Hepatocyte (in vitro differentiated cells): ENCODE results near the gene TNFSF4. TPM values are rescaled to one million over a fixed set of nuclear protein-coding genes. Genes with fewer than 3 reads are reported as not detected.

Experiments
- DNase-seq: peaks from one replicate; pipeline ENCODE4 v3.0.0-alpha.2; 2016; ENCODE audit warnings: low spot score
- H2AFZ ChIP-seq: fragments of 200-600 bp; sonication (generic); 2 replicates; pipeline ENCODE4 v1.6.0; 2016; ENCODE audit warnings: antibody characterized with exemption, mild to moderate bottlenecking
- H3K27ac ChIP-seq: fragments of 200-600 bp; sonication (generic); 2 replicates; pipeline ENCODE4 v1.5.1; 2016; ENCODE audit warnings: mild to moderate bottlenecking
- H3K27me3 ChIP-seq: fragments of 200-600 bp; sonication (generic); 2 replicates; pipeline ENCODE4 v1.6.1; 2016
- H3K36me3 ChIP-seq: fragments of 200-600 bp; sonication (generic); replicated peaks from 2 replicates; pipeline ENCODE4 v1.5.1; 2016; ENCODE audit warnings: low read depth; ENCODE audit not compliant: insufficient read depth
- H3K4me1 ChIP-seq: fragments of 200-600 bp; sonication (generic); 2 replicates; pipeline ENCODE4 v1.5.1; 2016; ENCODE audit warnings: mild to moderate bottlenecking, moderate library complexity; ENCODE audit not compliant: insufficient read depth
- H3K4me2 ChIP-seq: fragments of 200-600 bp; sonication (generic); 2 replicates; pipeline ENCODE4 v1.6.0; 2016
- H3K4me3 ChIP-seq: fragments of 200-600 bp; sonication (generic); 2 replicates; pipeline ENCODE4 v1.5.1; 2016; ENCODE audit warnings: mild to moderate bottlenecking
- H3K79me2 ChIP-seq: fragments of 200-600 bp; sonication (generic); 2 replicates; pipeline ENCODE4 v1.6.0; 2017; ENCODE audit warnings: mild to moderate bottlenecking
- H3K9me2 ChIP-seq: fragments of 200-600 bp; sonication (generic); replicated peaks from 2 replicates; pipeline ENCODE4 v1.6.0; 2017; ENCODE audit warnings: mild to moderate bottlenecking; ENCODE audit not compliant: insufficient read depth
- H3K9me3 ChIP-seq: fragments of 200-600 bp; sonication (generic); 2 replicates; pipeline ENCODE4 v1.5.1; 2016; ENCODE audit warnings: low read depth, mild to moderate bottlenecking
- H4K20me1 ChIP-seq: fragments of 200-600 bp; sonication (generic); 2 replicates; pipeline ENCODE4 v1.6.0; 2016; ENCODE audit warnings: mild to moderate bottlenecking; ENCODE audit not compliant: insufficient read depth, poor library complexity, severe bottlenecking
- CTCF ChIP-seq: fragments of 200-600 bp; sonication (generic); IDR thresholded peaks from 2 replicates; pipeline ENCODE4 v1.5.1; 2016; ENCODE audit warnings: antibody characterized with exemption, mild to moderate bottlenecking; ENCODE audit not compliant: poor library complexity
- EZH2 ChIP-seq: fragments of 200-600 bp; sonication (generic); IDR thresholded peaks from 2 replicates; pipeline ENCODE4 v1.6.1; 2016; ENCODE audit warnings: antibody characterized with exemption, mild to moderate bottlenecking, borderline replicate concordance
- EZH2phosphoT487 ChIP-seq: fragments of 200-600 bp; sonication (generic); IDR thresholded peaks from one replicate; pipeline ENCODE4 v1.6.1; 2018; ENCODE audit warnings: antibody characterized with exemption, mild to moderate bottlenecking, low read depth, moderate library complexity; ENCODE audit not compliant: unreplicated experiment, severe bottlenecking
- whole genome bisulfite sequencing: methylation state at CpG from one replicate; pipeline ENCODE4 v1.1.6; 2016; ENCODE audit warnings: low lambda C conversion rate; ENCODE audit errors: missing lambda C conversion rate; 5-methylcytosine and 5-hydroxymethylcytosine counted together
- polyA plus RNA-seq: library from polyadenylated mRNA; unstranded; fragments of >200 nt; fragmentation: Nextera tagmentation; extraction: Ambion mirVana; gene quantifications from 2 replicates; pipeline ENCODE4 v1.2.1, GENCODE V29; 2016
- total RNA-seq: library from RNA; depleted of rRNA; stranded (reverse); fragments of >200 nt; gene quantifications from 2 replicates; pipeline ENCODE4 v1.2.3, GENCODE V29; 2014

TNFSF4 gene
- total and polyA plus RNA-seq, 2 experiments from 2014 or later: 0.80 to 3.9 TPM

DNA sequence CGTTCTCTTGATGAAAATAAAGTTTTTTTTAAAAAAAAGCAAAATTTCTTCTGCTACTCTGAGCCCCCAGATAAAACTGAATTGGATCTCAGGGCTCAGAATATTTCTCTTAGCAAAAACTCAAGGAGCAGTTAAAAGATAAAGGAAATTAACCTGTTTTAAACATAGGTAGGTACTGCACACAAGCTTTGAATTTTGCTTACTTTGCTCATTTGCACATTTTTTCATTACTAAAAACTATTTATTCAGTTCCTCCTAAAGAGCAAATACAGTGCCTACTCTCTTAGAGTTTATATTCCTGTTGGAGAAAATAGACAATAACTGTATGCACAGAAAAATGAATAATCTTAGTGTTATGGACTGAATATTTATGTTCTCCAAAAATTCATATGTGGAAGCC is 13.0 kb upstream of the TNFSF4 start:
- 96% methylated on average over 1 of the region's 1 CpG for WGBS
- TF ChIP-seq EZH2 (no peak), EZH2phosphoT487 (no peak), CTCF (no peak)
- no peaks in the 10 kb centered on the region for H4K20me1 ChIP-seq
- H3K4me3 ChIP-seq: no peak overlapping the region
- H2AFZ ChIP-seq: no peak overlapping the region
- H3K79me2 ChIP-seq: no peaks in the 10 kb centered on the region
- H3K9me2 ChIP-seq: no peaks in the 10 kb centered on the region
- no peaks in the 10 kb centered on the region for H3K36me3 ChIP-seq
- no peak overlapping the region for H3K27ac ChIP-seq
- no peak overlapping the region for H3K4me2 ChIP-seq
- DNase-seq: no peak
- H3K9me3 ChIP-seq: no peaks in the 10 kb centered on the region
- H3K4me1 ChIP-seq: no peaks in the 10 kb centered on the region
- H3K27me3 ChIP-seq: no peaks in the 10 kb centered on the region

DNA sequence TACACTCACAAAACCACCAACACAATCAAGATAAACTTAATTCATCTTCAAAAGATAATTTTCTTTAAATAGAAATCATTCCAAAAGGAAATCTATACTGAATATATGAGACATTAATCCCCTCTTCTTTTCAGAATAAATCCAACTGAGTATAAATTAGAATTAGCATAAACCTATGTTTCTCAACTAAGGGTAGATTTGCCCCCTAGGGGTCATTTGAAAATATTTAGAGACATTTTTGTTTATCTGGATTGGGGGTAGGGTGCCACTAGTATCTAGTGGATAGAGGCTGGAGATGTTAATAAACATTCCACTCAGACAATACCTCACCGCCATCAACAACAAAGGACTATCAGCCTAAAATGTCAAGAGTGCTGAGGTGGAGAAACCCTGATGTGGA is 6.5 kb upstream of the TNFSF4 start:
- Histone ChIP-seq H3K4me3 (no peak overlapping the region), H3K9me2 (no peaks in the 10 kb centered on the region), H3K79me2 (no peaks in the 10 kb centered on the region), H3K4me2 (no peak overlapping the region), H3K36me3 (no peaks in the 10 kb centered on the region), H3K27me3 (no peaks in the 10 kb centered on the region), H4K20me1 (no peaks in the 10 kb centered on the region), H3K27ac (no peak overlapping the region), H3K9me3 (no peaks in the 10 kb centered on the region), H3K4me1 (peaks cover 26% of the 10 kb centered on the region), H2AFZ (no peak overlapping the region)
- TF ChIP-seq EZH2phosphoT487: no peak
- no peak for TF ChIP-seq EZH2
- no peak for TF ChIP-seq CTCF
- DNase-seq: no peak
- 96% methylated on average over 1 of the region's 1 CpG for WGBS

GRCh38 chr1:173212952-173213491 is 5.9 kb upstream of the TNFSF4 start:
- no peaks in the 10 kb centered on the region for H4K20me1 ChIP-seq
- H2AFZ ChIP-seq: no peak overlapping the region
- no peaks in the 10 kb centered on the region for H3K79me2 ChIP-seq
- H3K36me3 ChIP-seq: no peaks in the 10 kb centered on the region
- TF ChIP-seq EZH2: no peak
- TF ChIP-seq EZH2phosphoT487: no peak
- no peak for TF ChIP-seq CTCF
- no peak overlapping the region for H3K4me3 ChIP-seq
- no peaks in the 10 kb centered on the region for H3K9me2 ChIP-seq
- DNase-seq: no peak
- no peak overlapping the region for H3K4me2 ChIP-seq
- no peaks in the 10 kb centered on the region for H3K9me3 ChIP-seq
- H3K27me3 ChIP-seq: no peaks in the 10 kb centered on the region
- peaks cover 26% of the 10 kb centered on the region for H3K4me1 ChIP-seq
- no peak overlapping the region for H3K27ac ChIP-seq
- WGBS: 71% methylated on average over 2 of the region's 2 CpGs

DNA sequence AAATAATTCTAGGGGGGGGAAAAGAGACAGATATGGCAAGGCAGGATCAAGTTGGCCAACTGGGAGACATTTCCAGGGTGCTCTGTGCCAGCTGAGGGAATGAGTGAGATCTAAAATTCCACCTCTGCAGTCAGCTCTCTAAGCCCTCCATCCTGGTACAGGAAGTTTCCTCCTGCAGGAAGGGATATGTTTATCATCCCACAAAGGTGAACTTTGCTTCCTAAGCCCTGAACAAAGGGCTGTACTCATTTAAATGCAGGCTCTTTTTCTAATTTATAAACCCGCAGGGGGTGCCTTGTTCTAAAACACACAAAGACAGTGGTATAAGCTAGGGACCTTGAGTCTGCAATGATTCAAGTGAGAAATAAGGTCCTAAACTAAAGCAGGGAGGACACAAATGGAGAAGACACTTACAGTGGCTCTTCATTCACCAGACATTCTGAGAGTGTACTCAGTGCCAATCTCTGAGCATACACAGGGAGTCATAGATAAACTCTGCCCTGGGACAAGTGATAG is 3.6 kb upstream of the TNFSF4 start:
- no peaks in the 10 kb centered on the region for H3K79me2 ChIP-seq
- peak overlapping the region; percentile 58 for H3K4me2 ChIP-seq
- peaks cover 31% of the 10 kb centered on the region for H3K4me1 ChIP-seq
- H3K9me2 ChIP-seq: no peaks in the 10 kb centered on the region
- H3K9me3 ChIP-seq: no peaks in the 10 kb centered on the region
- no peaks in the 10 kb centered on the region for H3K36me3 ChIP-seq
- DNase-seq: peak; percentile 19
- TF ChIP-seq EZH2 (no peak), EZH2phosphoT487 (no peak), CTCF (no peak)
- H3K4me3 ChIP-seq: no peak overlapping the region
- peak overlapping the region; percentile 81 for H3K27ac ChIP-seq
- WGBS: 59% methylated on average over 1 of the region's 1 CpG
- H4K20me1 ChIP-seq: no peaks in the 10 kb centered on the region
- no peak overlapping the region for H2AFZ ChIP-seq
- no peaks in the 10 kb centered on the region for H3K27me3 ChIP-seq
